ENCODE results near the gene LRRFIP2.
"Not testable (repeated sequence)": the region's sequence is repeated elsewhere in the genome, so short reads cannot be mapped to it uniquely, and the experiment has no call there.

The LRRFIP2 gene

GRCh38 chr3:37174532-37175126 lies at the start of gene LRRFIP2:
Gene LRRFIP2, minus strand, starts transcription at chr3:37174582. Its CDS starts 25,599 bp downstream, at chr3:37148983.
- DNase-seq (ENCODE audit: low spot score) = peak; percentile 88

GRCh38 chr3:37223576-37223975 lies 49.2 kb upstream of the LRRFIP2 start:
- DNase-seq (ENCODE audit: low spot score) = no peak

- DNase-seq (ENCODE audit: low spot score) = peak; percentile 92
These were observed 48.8 kb upstream of the LRRFIP2 start for GRCh38 chr3:37223141-37223558.

GRCh38 chr3:37222542-37222941 lies 48.2 kb upstream of the LRRFIP2 start:
- not testable (repeated sequence) for DNase-seq (ENCODE audit: low spot score)

- peak; percentile 95 for DNase-seq (ENCODE audit: low spot score)
These were observed 47.0 kb upstream of the LRRFIP2 start for GRCh38 chr3:37221407-37221806.

GRCh38 chr3:37219266-37219665 lies 44.9 kb upstream of the LRRFIP2 start:
- no peak for DNase-seq (ENCODE audit: low spot score)

GRCh38 chr3:37218206-37218605 lies 43.8 kb upstream of the LRRFIP2 start:
- DNase-seq (ENCODE audit: low spot score) = no peak

- DNase-seq (ENCODE audit: low spot score) = no peak
These were observed 42.9 kb upstream of the LRRFIP2 start for GRCh38 chr3:37217098-37217849.

- DNase-seq (ENCODE audit: low spot score) = no peak
These were observed 42.3 kb upstream of the LRRFIP2 start for GRCh38 chr3:37216597-37217097.

GRCh38 chr3:37214076-37214475 lies 39.7 kb upstream of the LRRFIP2 start:
- DNase-seq (ENCODE audit: low spot score) = no peak

GRCh38 chr3:37210230-37210629 lies 35.8 kb upstream of the LRRFIP2 start:
- no peak for DNase-seq (ENCODE audit: low spot score)

- not testable (repeated sequence) for DNase-seq (ENCODE audit: low spot score)
These were observed 34.2 kb upstream of the LRRFIP2 start for GRCh38 chr3:37208576-37208975.

GRCh38 chr3:37208008-37208407 lies 33.6 kb upstream of the LRRFIP2 start:
- not testable (repeated sequence) for DNase-seq (ENCODE audit: low spot score)

GRCh38 chr3:37206041-37206440 lies 31.7 kb upstream of the LRRFIP2 start:
- DNase-seq (ENCODE audit: low spot score) = peak; percentile 90

GRCh38 chr3:37204314-37204713 lies 29.9 kb upstream of the LRRFIP2 start:
- DNase-seq (ENCODE audit: low spot score) = no peak

GRCh38 chr3:37202035-37202434 lies 27.7 kb upstream of the LRRFIP2 start:
- no peak for DNase-seq (ENCODE audit: low spot score)

GRCh38 chr3:37200141-37200540 lies 25.8 kb upstream of the LRRFIP2 start:
- DNase-seq (ENCODE audit: low spot score) = no peak

- peak; percentile 57 for DNase-seq (ENCODE audit: low spot score)
These were observed 24.6 kb upstream of the LRRFIP2 start for GRCh38 chr3:37198996-37199395.

GRCh38 chr3:37198547-37198946 lies 24.2 kb upstream of the LRRFIP2 start:
- no peak for DNase-seq (ENCODE audit: low spot score)

GRCh38 chr3:37197810-37198371 lies 23.5 kb upstream of the LRRFIP2 start:
- DNase-seq (ENCODE audit: low spot score) = peak; percentile 91

GRCh38 chr3:37194533-37194932 lies 20.2 kb upstream of the LRRFIP2 start:
- DNase-seq (ENCODE audit: low spot score) = no peak

- no peak for DNase-seq (ENCODE audit: low spot score)
These were observed 16.3 kb upstream of the LRRFIP2 start for GRCh38 chr3:37190667-37191066.

- DNase-seq (ENCODE audit: low spot score) = no peak
These were observed 14.7 kb upstream of the LRRFIP2 start for GRCh38 chr3:37189109-37189508.
